HG02943 (cell line): ENCODE data around the gene SMYD1.
"Not testable (repeated sequence)": the region's sequence is repeated elsewhere in the genome, so short reads cannot be mapped to it uniquely, and the experiment has no call there.

ENCODE experiments used
- ATAC-seq: cut with Tn5 transposase; IDR thresholded peaks from one replicate; pipeline ENCODE4 v1.9.1; 2021; ENCODE audit warnings: mild to moderate bottlenecking, low read depth, moderate library complexity; ENCODE audit not compliant: unreplicated experiment

SMYD1 gene

GRCh38 chr2:88067598-88067997 is at the start of gene SMYD1:
SMYD1 (plus strand) TSS chr2:88067825; CDS start chr2:88067865, 40 bp downstream.
- no peak for ATAC-seq

- ATAC-seq: not testable (repeated sequence)
Observed at GRCh38 chr2:88018077-88018805, 49.4 kb upstream of the SMYD1 start.

- ATAC-seq: no peak
Observed at GRCh38 chr2:88018909-88019308, 48.7 kb upstream of the SMYD1 start.

GRCh38 chr2:88019985-88020384 is 47.6 kb upstream of the SMYD1 start:
- ATAC-seq: no peak

GRCh38 chr2:88022669-88022921 is 45.0 kb upstream of the SMYD1 start:
- ATAC-seq: no peak

- no peak for ATAC-seq
Observed at GRCh38 chr2:88024509-88024908, 43.1 kb upstream of the SMYD1 start.

GRCh38 chr2:88027697-88028389 is 39.8 kb upstream of the SMYD1 start:
- ATAC-seq: no peak

- ATAC-seq: no peak
Observed at GRCh38 chr2:88028931-88029330, 38.7 kb upstream of the SMYD1 start.

- ATAC-seq: no peak
Observed at GRCh38 chr2:88032070-88032702, 35.4 kb upstream of the SMYD1 start.

GRCh38 chr2:88036182-88036581 is 31.4 kb upstream of the SMYD1 start:
- no peak for ATAC-seq

GRCh38 chr2:88036606-88037005 is 31.0 kb upstream of the SMYD1 start:
- ATAC-seq: no peak

- ATAC-seq: no peak
Observed at GRCh38 chr2:88038263-88039105, 29.1 kb upstream of the SMYD1 start.

- ATAC-seq: no peak
Observed at GRCh38 chr2:88042476-88042875, 25.1 kb upstream of the SMYD1 start.

GRCh38 chr2:88045561-88045960 is 22.1 kb upstream of the SMYD1 start:
- not testable (repeated sequence) for ATAC-seq

GRCh38 chr2:88048541-88048940 is 19.1 kb upstream of the SMYD1 start:
- ATAC-seq: no peak

GRCh38 chr2:88049622-88050021 is 18.0 kb upstream of the SMYD1 start:
- ATAC-seq: no peak

- ATAC-seq: no peak
Observed at GRCh38 chr2:88051792-88052191, 15.8 kb upstream of the SMYD1 start.

- ATAC-seq: no peak
Observed at GRCh38 chr2:88053296-88053695, 14.3 kb upstream of the SMYD1 start.

- no peak for ATAC-seq
Observed at GRCh38 chr2:88053934-88054781, 13.5 kb upstream of the SMYD1 start.

- ATAC-seq: no peak
Observed at GRCh38 chr2:88054782-88055370, 12.7 kb upstream of the SMYD1 start.
